Measurements from ENCODE around the gene ANG.

- TF ChIP-seq CTCF (conservative IDR thresholded peaks at IDR 0.05; ENCODE audit: low read depth, low read length) (no peak), EZH2 (IDR thresholded peaks at IDR 0.05; ENCODE audit: borderline replicate concordance, low read depth, low read length, poor library complexity, severe bottlenecking) (no peak)
Observed at GRCh38 chr14:20696764-20697163, 8.2 kb downstream of the ANG start.

Data from A673 (cell line).